GM23338 (cell line): Measurements from ENCODE around the gene FSD1. TPM values are rescaled to one million over a fixed set of nuclear protein-coding genes. Genes with fewer than 3 reads are reported as not detected.

Source experiments
- ATAC-seq: fragments of 200-7000 bp; cut with Tn5 transposase; 3 replicates; pipeline ENCODE4 v1.9.1; 2020
- DNase-seq: peaks from one replicate; pipeline ENCODE4 v3.0.0-alpha.2; 2015; ENCODE audit warnings: low spot score
- H2AFZ ChIP-seq: fragments of 200-600 bp; sonication (generic); 2 replicates; pipeline ENCODE4 v1.8.0; 2016; ENCODE audit warnings: antibody characterized with exemption, mild to moderate bottlenecking, moderate library complexity
- H3F3A ChIP-seq: fragments of 200-600 bp; sonication (generic); replicated peaks from 2 replicates; pipeline ENCODE4 v1.8.0; 2017; ENCODE audit warnings: antibody characterized with exemption, mixed run types, low read depth
- H3K27ac ChIP-seq: fragments of 200-600 bp; sonication (generic); 2 replicates; pipeline ENCODE4 v1.6.1; 2016; ENCODE audit warnings: low read depth
- H3K27me3 ChIP-seq: fragments of 200-600 bp; sonication (generic); 2 replicates; pipeline ENCODE4 v1.8.0; 2016; ENCODE audit warnings: mild to moderate bottlenecking, mixed run types, moderate library complexity; ENCODE audit not compliant: insufficient read depth
- H3K36me3 ChIP-seq: fragments of 200-600 bp; sonication (generic); 2 replicates; pipeline ENCODE4 v1.8.0; 2016; ENCODE audit warnings: mild to moderate bottlenecking; ENCODE audit not compliant: insufficient read depth
- H3K4me1 ChIP-seq: fragments of 200-600 bp; sonication (generic); 2 replicates; pipeline ENCODE4 v1.8.0; 2016; ENCODE audit warnings: mild to moderate bottlenecking, moderate library complexity; ENCODE audit not compliant: insufficient read depth
- H3K4me2 ChIP-seq: fragments of 200-600 bp; sonication (generic); 2 replicates; pipeline ENCODE4 v1.7.1; 2017; ENCODE audit warnings: mixed run types
- H3K4me3 ChIP-seq: fragments of 200-600 bp; sonication (generic); 2 replicates; pipeline ENCODE4 v1.6.1; 2016; ENCODE audit warnings: mixed run types
- H3K79me2 ChIP-seq: fragments of 200-600 bp; sonication (generic); replicated peaks from 2 replicates; pipeline ENCODE4 v1.8.0; 2017; ENCODE audit warnings: mild to moderate bottlenecking; ENCODE audit not compliant: insufficient read depth
- H3K9me2 ChIP-seq: fragments of 200-600 bp; sonication (generic); 2 replicates; pipeline ENCODE4 v1.8.0; 2017; ENCODE audit not compliant: insufficient read depth
- H4K20me1 ChIP-seq: fragments of 200-600 bp; sonication (generic); replicated peaks from 2 replicates; pipeline ENCODE4 v1.8.0; 2017; ENCODE audit warnings: mild to moderate bottlenecking; ENCODE audit not compliant: insufficient read depth
- H3K27ac Mint-ChIP-seq: 2 replicates; pipeline ENCODE4 v1.8.0; 2020; ENCODE audit warnings: inconsistent platforms, mild to moderate bottlenecking, moderate library complexity, mixed read lengths
- H3K27me3 Mint-ChIP-seq: 3 replicates; pipeline ENCODE4 v1.8.0; 2022; ENCODE audit warnings: low read depth, mild to moderate bottlenecking, moderate library complexity, mixed read lengths, inconsistent platforms; ENCODE audit not compliant: insufficient read depth, poor library complexity
- H3K36me3 Mint-ChIP-seq: 3 replicates; pipeline ENCODE4 v1.8.0; 2021; ENCODE audit warnings: low read depth, mild to moderate bottlenecking, inconsistent platforms, moderate library complexity, mixed read lengths
- H3K4me1 Mint-ChIP-seq: 3 replicates; pipeline ENCODE4 v1.8.0; 2020; ENCODE audit warnings: mild to moderate bottlenecking, inconsistent platforms, mixed read lengths
- H3K4me3 Mint-ChIP-seq: 3 replicates; pipeline ENCODE4 v1.8.0; 2021; ENCODE audit warnings: moderate library complexity, mild to moderate bottlenecking, inconsistent platforms, mixed read lengths
- H3K9me3 Mint-ChIP-seq: 3 replicates; pipeline ENCODE4 v1.8.0; 2020; ENCODE audit warnings: moderate library complexity, mild to moderate bottlenecking, inconsistent platforms, mixed read lengths
- CREB1 ChIP-seq: fragments of 250-450 bp; sonication (Bioruptor Pico); IDR thresholded peaks from 2 replicates; pipeline ENCODE4 v1.5.0; 2020; ENCODE audit warnings: low read depth, mild to moderate bottlenecking, moderate library complexity
- CTCF ChIP-seq, 2 experiments: fragments of 200-600 bp in 1 of 2; sonication (generic) in 1 of 2; conservative IDR thresholded peaks; 2 replicates each; pipeline versions ENCODE4 v1.5.1 to v1.6.1; 2016 to 2017; ENCODE audit warnings: antibody characterized with exemption in 2 of 2, low read depth in 2 of 2, mild to moderate bottlenecking in 2 of 2, moderate library complexity in 1 of 2
- ETS1 ChIP-seq: IDR thresholded peaks from 2 replicates; pipeline ENCODE4 v1.6.1; 2016; ENCODE audit warnings: antibody characterized with exemption
- EZH2 ChIP-seq: fragments of 200-600 bp; sonication (generic); IDR thresholded peaks from one replicate; pipeline ENCODE4 v1.8.0; 2017; ENCODE audit warnings: antibody characterized with exemption, mild to moderate bottlenecking, low read depth; ENCODE audit not compliant: unreplicated experiment
- EZH2phosphoT487 ChIP-seq: fragments of 200-600 bp; sonication (generic); IDR thresholded peaks from one replicate; pipeline ENCODE4 v1.8.1; 2018; ENCODE audit warnings: antibody characterized with exemption; ENCODE audit not compliant: unreplicated experiment
- JUNB ChIP-seq: IDR thresholded peaks from one replicate; pipeline ENCODE4 v1.6.1; 2016; ENCODE audit warnings: antibody characterized with exemption; ENCODE audit not compliant: unreplicated experiment
- NANOG ChIP-seq: IDR thresholded peaks from 2 replicates; pipeline ENCODE4 v1.6.1; 2016; ENCODE audit warnings: antibody characterized with exemption, borderline replicate concordance
- POLR2AphosphoS5 ChIP-seq: IDR thresholded peaks from 2 replicates; pipeline ENCODE4 v1.6.1; 2016; ENCODE audit warnings: antibody characterized with exemption, low read depth
- REST ChIP-seq: IDR thresholded peaks from one replicate; pipeline ENCODE4 v1.6.1; 2018; ENCODE audit warnings: antibody characterized with exemption; ENCODE audit not compliant: unreplicated experiment
- STAT1 ChIP-seq: IDR thresholded peaks from one replicate; pipeline ENCODE4 v1.6.1; 2016; ENCODE audit warnings: antibody characterized with exemption; ENCODE audit not compliant: unreplicated experiment
- ZNF114 ChIP-seq: fragments of 250-450 bp; sonication (Bioruptor Pico); IDR thresholded peaks from 2 replicates; pipeline ENCODE4 v1.5.0; 2020; ENCODE audit warnings: mild to moderate bottlenecking, moderate library complexity
- ZNF331 ChIP-seq: fragments of 250-450 bp; sonication (Bioruptor Pico); IDR thresholded peaks from 2 replicates; pipeline ENCODE4 v1.5.0; 2020; ENCODE audit warnings: low read depth, mild to moderate bottlenecking, moderate library complexity
- ZNF462 ChIP-seq: fragments of 250-450 bp; sonication (Bioruptor Pico); IDR thresholded peaks from 2 replicates; pipeline ENCODE4 v1.5.0; 2020; ENCODE audit warnings: mild to moderate bottlenecking, moderate library complexity
- polyA plus RNA-seq: library from polyadenylated mRNA; unstranded; fragments of >200 nt; fragmentation: Nextera tagmentation; extraction: Ambion mirVana; gene quantifications from 2 replicates; pipeline ENCODE4 v1.2.1, GENCODE V29; 2016
- total RNA-seq: library from RNA; depleted of rRNA; stranded (reverse); fragments of >200 nt; shearing (Covaris generic); gene quantifications from 2 replicates; pipeline ENCODE4 v1.2.3, GENCODE V29; 2014

The FSD1 gene
- total and polyA plus RNA-seq, 2 experiments from 2014 or later = 50.7 to 82.9 TPM

- Histone ChIP-seq H3K4me2 (no peak overlapping the region), H3K27ac (no peak overlapping the region), H3K9me2 (no peaks in the 10 kb centered on the region), H3K79me2 (0 out of 2 replicates have a peak, but pooled peaks cover 5% of the 10 kb centered on the region), H2AFZ (no peak overlapping the region), H3K36me3 (no peaks in the 10 kb centered on the region; the same call in 1 of the 2 replicates), H4K20me1 (no peaks in the 10 kb centered on the region; the same call in none of the 2 replicates), H3K4me1 (no peaks in the 10 kb centered on the region), H3F3A (peaks cover 9% of the 10 kb centered on the region; the same call in 1 of the 2 replicates), H3K27me3 (peaks cover 3% of the 10 kb centered on the region; the same call in 1 of the 2 replicates), H3K4me3 (no peak overlapping the region)
- TF ChIP-seq POLR2AphosphoS5 (no peak), STAT1 (no peak), CTCF (conservative IDR thresholded peaks at IDR 0.05; ENCODE audit: low read depth in 2 of 2) (no peak), ZNF114 (CRISPR knock-in tag) (no peak), ZNF331 (no peak), ZNF462 (CRISPR knock-in tag) (no peak), JUNB (no peak), EZH2 (no peak), CREB1 (no peak), ETS1 (no peak), NANOG (no peak), EZH2phosphoT487 (no peak), REST (no peak)
- H3K27me3 Mint-ChIP-seq = peaks cover 19% of the 10 kb centered on the region
- peaks cover 3% of the 10 kb centered on the region for H3K4me1 Mint-ChIP-seq
- H3K36me3 Mint-ChIP-seq = peaks cover 33% of the 10 kb centered on the region
- DNase-seq = no peak
- no peak for ATAC-seq
- peak overlapping the region; percentile 43; the same call in 1 of the 3 replicates for H3K4me3 Mint-ChIP-seq
- H3K9me3 Mint-ChIP-seq = no peaks in the 10 kb centered on the region; the same call in 2 of the 3 replicates
- H3K27ac Mint-ChIP-seq = no peak overlapping the region
These were observed 41.1 kb downstream of the FSD1 start for GRCh38 chr19:4345342-4346019.
